Fibroblast of lung (primary cell): ENCODE results near the gene CAST.

ENCODE experiments used
- EZH2 ChIP-seq: IDR thresholded peaks from 2 replicates; pipeline ENCODE4 v1.5.1; 2012; ENCODE audit warnings: low read length, control low read depth, mild to moderate bottlenecking; ENCODE audit errors: missing control alignments
- TF ChIP-seq, protein P1 (sequence below), 2 donors: IDR thresholded peaks in 1 of 2; conservative IDR thresholded peaks in 1 of 2; 1 replicate in 1 of 2; 2 replicates in 1 of 2; pipeline ENCODE4 v1.5.1; 2011 to 2012; ENCODE audit warnings: low read length in 2 of 2, control low read depth in 1 of 2, inconsistent platforms in 1 of 2, low read depth in 1 of 2, mild to moderate bottlenecking in 1 of 2

DNA sequence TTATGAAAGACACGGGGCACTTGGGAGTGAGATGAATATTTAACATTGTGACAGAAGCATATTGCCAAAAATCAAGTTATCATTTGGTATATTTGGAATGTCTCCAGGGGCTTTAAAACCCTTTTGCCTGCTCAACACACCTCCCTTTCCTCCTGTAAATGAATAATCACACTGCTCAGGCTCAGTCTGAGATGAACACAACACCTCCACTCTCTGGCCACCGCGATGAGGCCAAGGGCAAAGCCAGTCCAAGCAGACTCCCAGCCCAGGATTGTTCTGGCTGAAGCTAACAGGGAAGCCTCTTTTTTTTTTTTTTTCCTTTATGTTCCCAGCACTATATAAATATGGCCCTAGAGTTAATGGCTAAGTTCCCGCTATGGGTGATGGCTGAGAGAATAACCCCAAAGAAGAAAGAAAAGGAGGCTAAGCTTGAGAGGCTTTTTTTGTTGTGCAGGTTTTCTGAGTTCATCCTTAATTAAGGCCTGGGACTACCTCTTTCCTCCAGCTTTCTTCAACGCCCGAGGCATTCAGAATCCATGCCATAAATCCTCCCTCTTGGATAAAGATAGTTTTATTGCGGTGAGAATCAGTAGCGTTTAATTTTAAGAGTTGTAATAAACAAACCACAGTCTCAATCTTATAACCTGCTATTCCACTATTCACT lies 156.1 kb downstream of the CAST start:
- TF ChIP-seq, protein P1, sequence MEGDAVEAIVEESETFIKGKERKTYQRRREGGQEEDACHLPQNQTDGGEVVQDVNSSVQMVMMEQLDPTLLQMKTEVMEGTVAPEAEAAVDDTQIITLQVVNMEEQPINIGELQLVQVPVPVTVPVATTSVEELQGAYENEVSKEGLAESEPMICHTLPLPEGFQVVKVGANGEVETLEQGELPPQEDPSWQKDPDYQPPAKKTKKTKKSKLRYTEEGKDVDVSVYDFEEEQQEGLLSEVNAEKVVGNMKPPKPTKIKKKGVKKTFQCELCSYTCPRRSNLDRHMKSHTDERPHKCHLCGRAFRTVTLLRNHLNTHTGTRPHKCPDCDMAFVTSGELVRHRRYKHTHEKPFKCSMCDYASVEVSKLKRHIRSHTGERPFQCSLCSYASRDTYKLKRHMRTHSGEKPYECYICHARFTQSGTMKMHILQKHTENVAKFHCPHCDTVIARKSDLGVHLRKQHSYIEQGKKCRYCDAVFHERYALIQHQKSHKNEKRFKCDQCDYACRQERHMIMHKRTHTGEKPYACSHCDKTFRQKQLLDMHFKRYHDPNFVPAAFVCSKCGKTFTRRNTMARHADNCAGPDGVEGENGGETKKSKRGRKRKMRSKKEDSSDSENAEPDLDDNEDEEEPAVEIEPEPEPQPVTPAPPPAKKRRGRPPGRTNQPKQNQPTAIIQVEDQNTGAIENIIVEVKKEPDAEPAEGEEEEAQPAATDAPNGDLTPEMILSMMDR (conservative IDR thresholded peaks at IDR 0.05 in 1 of 2, IDR thresholded peaks at IDR 0.05 in 1 of 2; ENCODE audit: low read depth in 1 of 2, low read length in 2 of 2): no peak
- TF ChIP-seq EZH2: no peak
